SK-N-MC (cell line): ENCODE data around the gene SMIM3.

Experiments
- EZH2 ChIP-seq: fragments of 200-600 bp; sonication (generic); IDR thresholded peaks from one replicate; pipeline ENCODE4 v1.6.1; 2017; ENCODE audit warnings: antibody characterized with exemption
- POLR2AphosphoS5 ChIP-seq: IDR thresholded peaks from 2 replicates; pipeline ENCODE4 v1.6.1; 2012; ENCODE audit warnings: mild to moderate bottlenecking, low read depth, low read length, borderline replicate concordance

GRCh38 chr5:150771034-150771795, 7.3 kb upstream of the SMIM3 start:
- TF ChIP-seq POLR2AphosphoS5 (no peak), EZH2 (no peak)
